C4-2B (cell line): ENCODE results near the gene MET.
"Not testable (repeated sequence)": the region's sequence is repeated elsewhere in the genome, so short reads cannot be mapped to it uniquely, and the experiment has no call there.

Experiments used
- H3K27ac ChIP-seq: fragments of 450-650 bp; 2 replicates; pipeline ENCODE4 v1.5.1; 2017
- ZFX ChIP-seq: fragments of 450-650 bp; IDR thresholded peaks from 2 replicates; pipeline ENCODE4 v1.6.1; 2017
- TF ChIP-seq, protein P1 (sequence below): fragments of 450-650 bp; conservative IDR thresholded peaks from 2 replicates; pipeline ENCODE4 v1.5.1; 2017; ENCODE audit warnings: mild to moderate bottlenecking

Gene MET

DNA sequence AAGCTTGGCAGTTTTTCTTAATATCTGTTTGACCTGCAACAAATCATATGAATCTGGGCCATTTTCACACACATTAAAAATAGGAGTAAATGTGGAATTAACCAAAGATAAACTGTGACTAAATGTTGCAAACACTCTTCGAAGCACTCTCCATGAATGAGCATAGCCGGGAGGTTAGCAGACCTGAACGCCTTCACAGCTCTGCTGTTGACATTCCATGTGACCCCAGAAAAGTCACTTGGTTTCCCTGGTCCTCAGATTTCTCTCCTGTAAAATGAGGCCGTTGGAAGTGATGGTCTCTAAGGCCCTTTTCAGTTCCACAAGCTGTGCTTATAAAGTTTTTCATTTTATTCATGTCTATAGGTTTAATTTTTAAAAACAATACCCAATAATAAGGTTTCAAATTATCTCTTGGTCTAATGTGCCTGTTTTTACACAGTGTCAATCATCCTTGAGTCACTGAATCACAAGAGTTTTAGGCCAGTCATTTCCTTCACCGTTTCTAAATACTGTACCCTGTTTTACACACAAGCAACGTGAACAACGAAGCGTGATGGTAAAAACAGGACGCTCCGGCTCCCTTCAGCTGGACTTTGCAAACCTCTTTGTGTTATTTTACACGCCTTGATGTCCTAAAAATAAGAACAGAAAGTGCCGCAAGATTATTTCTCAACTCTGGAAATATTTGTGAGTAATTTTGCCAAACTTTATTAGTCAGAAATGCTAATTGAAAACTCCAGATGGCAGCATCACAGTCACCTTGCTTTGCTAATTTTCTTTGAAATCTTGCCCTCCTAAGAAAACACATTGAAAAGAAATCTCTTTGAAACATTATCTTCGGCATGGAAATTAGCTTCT, 38.6 kb upstream of the MET start:
- TF ChIP-seq ZFX = no peak
- TF ChIP-seq, protein P1, sequence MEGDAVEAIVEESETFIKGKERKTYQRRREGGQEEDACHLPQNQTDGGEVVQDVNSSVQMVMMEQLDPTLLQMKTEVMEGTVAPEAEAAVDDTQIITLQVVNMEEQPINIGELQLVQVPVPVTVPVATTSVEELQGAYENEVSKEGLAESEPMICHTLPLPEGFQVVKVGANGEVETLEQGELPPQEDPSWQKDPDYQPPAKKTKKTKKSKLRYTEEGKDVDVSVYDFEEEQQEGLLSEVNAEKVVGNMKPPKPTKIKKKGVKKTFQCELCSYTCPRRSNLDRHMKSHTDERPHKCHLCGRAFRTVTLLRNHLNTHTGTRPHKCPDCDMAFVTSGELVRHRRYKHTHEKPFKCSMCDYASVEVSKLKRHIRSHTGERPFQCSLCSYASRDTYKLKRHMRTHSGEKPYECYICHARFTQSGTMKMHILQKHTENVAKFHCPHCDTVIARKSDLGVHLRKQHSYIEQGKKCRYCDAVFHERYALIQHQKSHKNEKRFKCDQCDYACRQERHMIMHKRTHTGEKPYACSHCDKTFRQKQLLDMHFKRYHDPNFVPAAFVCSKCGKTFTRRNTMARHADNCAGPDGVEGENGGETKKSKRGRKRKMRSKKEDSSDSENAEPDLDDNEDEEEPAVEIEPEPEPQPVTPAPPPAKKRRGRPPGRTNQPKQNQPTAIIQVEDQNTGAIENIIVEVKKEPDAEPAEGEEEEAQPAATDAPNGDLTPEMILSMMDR = peak; percentile 19
- no peak overlapping the region for H3K27ac ChIP-seq

DNA sequence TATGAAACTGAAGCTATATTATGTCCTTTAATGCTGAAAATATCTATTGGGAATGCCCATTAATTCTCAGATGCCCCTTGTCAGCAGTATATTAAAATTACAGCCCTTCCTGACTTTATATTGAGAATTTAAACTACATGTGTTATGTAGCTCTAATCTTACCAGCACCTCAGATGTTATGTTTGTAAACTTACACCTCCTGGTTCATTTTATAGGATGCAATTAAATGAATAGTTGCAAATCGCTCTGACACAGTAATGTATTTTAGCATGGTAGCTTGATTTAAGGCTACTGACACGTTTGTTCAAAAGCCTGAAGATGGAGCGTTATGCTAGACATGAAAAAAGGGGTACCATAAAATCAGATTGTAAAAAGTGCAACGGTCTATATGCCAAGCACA, 35.0 kb upstream of the MET start:
- H3K27ac ChIP-seq = no peak overlapping the region
- TF ChIP-seq, protein P1 = no peak
- TF ChIP-seq ZFX = no peak

DNA sequence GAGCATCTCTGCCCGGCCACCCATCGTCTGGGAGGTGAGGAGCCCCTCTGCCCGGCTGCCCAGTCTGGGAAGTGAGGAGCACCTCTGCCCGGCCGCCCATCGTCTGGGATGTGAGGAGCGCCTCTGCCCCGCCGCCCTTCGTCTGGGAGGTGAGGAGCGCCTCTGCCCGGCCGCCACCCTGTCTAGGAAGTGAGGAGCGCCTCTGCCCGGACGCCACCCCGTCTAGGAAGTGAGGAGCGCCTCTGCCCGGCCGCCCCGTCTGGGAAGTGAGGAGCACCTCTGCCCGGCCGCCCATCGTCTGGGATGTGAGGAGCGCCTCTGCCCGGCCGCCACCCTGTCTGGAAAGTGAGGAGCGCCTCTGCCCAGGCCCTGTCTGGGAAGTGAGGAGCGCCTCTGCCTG, 33.4 kb upstream of the MET start:
- not testable (repeated sequence) for H3K27ac ChIP-seq

DNA sequence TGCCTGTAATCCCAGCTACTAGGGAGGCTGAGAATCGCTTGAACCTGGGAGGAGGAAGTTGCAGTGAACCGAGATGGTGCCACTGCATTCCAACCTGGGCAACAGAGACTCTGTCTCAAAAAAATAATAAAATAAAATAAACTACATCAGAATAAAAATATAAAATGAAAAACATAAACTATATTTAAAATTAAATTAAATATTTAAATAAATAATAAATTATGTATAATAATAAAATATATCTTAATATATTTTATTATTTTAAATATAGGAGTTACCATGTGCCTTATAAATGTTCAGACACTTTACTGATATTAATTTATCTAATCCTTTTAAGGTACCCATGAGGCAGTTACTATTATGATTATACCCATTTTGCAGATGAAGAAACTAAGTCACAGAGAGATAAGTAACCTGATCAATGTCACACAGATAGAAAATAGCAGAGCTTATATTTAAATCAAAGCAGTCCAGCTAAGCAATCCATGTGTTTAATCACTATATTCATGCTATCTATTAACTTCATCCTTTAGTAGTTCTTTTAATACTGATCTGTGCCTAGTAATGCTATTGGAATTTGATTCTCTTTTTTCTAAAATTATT, 30.3 kb upstream of the MET start:
- TF ChIP-seq, protein P1 = no peak
- TF ChIP-seq ZFX = no peak
- no peak overlapping the region for H3K27ac ChIP-seq

DNA sequence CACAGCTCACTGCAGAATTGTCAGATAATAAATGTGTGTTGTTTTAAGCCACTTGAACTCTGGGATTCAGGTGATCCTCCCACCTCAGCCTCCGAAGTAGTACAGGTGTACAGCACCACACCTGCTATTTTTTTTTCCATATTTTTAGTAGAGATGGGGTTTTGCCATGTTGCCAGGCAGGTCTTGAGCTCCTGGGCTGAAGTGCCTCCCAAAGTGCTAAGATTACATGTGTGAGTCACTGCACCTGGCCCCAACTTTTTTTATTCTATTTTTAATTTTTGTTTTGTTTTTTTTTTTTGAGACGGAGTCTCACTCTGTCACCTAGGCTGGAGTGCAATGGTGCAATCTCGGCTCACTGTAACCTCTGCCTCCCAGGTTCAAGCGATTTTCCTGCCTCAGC, 28.8 kb upstream of the MET start:
- not testable (repeated sequence) for H3K27ac ChIP-seq

DNA sequence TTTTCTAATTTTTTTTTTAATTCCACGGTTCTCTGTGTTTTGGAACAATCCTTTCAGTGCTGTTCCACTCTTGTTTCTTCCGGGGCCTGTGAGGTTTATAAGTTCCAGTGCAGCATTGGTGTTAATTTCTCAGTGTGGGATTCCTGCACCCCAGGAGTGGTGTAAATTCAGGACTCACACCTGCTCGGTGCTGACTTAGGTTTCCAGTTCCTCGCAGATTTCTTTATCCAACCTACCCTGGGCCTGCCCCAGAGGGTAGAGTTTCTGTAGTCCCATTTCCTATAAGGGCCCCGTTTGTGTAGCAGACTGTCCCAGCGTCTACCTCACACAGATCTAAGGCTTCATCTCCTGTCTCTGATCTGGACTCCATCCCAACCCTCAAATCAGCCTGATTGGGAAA, 27.4 kb upstream of the MET start:
- TF ChIP-seq, protein P1 = no peak
- no peak for TF ChIP-seq ZFX
- no peak overlapping the region for H3K27ac ChIP-seq

DNA sequence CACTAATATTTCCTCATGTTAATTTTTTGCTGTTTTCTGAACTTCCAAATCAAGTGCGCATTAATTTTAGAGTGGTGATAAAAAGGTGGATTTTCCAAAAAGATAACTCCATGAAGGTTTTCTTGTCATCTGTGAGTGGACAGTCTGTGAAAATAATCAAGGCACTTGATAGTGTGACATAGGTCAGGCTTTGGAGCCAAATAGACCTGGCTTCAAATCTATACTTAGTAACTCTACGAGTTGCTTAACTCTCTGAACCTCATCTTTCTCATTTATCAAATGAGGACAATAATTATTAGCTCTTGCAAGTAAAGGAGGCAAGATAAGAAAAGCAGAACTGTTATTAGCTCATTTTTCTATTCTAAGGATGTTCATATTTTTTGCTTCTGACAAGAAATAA, 24.7 kb upstream of the MET start:
- no peak overlapping the region for H3K27ac ChIP-seq
- no peak for TF ChIP-seq ZFX
- TF ChIP-seq, protein P1 = no peak

DNA sequence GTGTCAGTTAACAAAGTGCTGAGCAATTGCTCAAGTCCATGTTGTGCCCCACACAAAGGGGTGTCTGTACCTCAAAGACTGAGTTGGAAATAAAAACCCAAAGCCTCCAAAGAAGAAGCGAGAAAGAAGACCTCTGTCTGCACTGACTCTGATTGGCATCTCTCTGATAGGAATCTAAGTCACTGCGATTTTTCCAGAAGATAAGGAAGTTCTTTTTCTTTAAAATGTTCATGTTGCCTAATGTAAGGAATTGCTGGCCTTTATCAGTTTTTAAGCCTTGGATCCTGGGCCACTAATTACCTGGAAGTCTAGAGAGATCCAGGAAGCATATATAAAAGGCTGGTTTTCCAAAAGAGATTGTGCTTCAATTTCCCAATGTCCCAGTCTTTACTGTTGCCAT, 24.1 kb upstream of the MET start:
- no peak for TF ChIP-seq ZFX
- TF ChIP-seq, protein P1 = no peak
- H3K27ac ChIP-seq = no peak overlapping the region
